HG03342 (cell line): Measurements from ENCODE around the gene SCYGR7.
"Not testable (repeated sequence)": the region's sequence is repeated elsewhere in the genome, so short reads cannot be mapped to it uniquely, and the experiment has no call there.

Source experiments
- ATAC-seq: cut with Tn5 transposase; IDR thresholded peaks from one replicate; pipeline ENCODE4 v1.9.1; 2021; ENCODE audit warnings: mild to moderate bottlenecking, moderate library complexity; ENCODE audit not compliant: unreplicated experiment

The SCYGR7 gene

GRCh38 chr2:227756261-227756660, 28.1 kb downstream of the SCYGR7 start:
- not testable (repeated sequence) for ATAC-seq

- ATAC-seq, result no peak
Measured at GRCh38 chr2:227759411-227760118, 31.4 kb downstream of the SCYGR7 start.

GRCh38 chr2:227761740-227762476, 33.8 kb downstream of the SCYGR7 start:
- ATAC-seq, result no peak

GRCh38 chr2:227765788-227766372, 37.7 kb downstream of the SCYGR7 start:
- no peak for ATAC-seq

GRCh38 chr2:227766373-227766883, 38.3 kb downstream of the SCYGR7 start:
- ATAC-seq, result peak; percentile 98

GRCh38 chr2:227767830-227768229, 39.7 kb downstream of the SCYGR7 start:
- no peak for ATAC-seq

- no peak for ATAC-seq
Measured at GRCh38 chr2:227772197-227772661, 44.1 kb downstream of the SCYGR7 start.

- ATAC-seq, result no peak
Measured at GRCh38 chr2:227772932-227773331, 44.8 kb downstream of the SCYGR7 start.

GRCh38 chr2:227774011-227774624, 46.0 kb downstream of the SCYGR7 start:
- ATAC-seq, result no peak

GRCh38 chr2:227774895-227775842, 47.0 kb downstream of the SCYGR7 start:
- no peak for ATAC-seq
